HUES64 (cell line): ENCODE data around the gene CHCHD6.

Source experiments
- H3K27ac ChIP-seq: 2 replicates; pipeline ENCODE4 v1.7.0; 2013; ENCODE audit warnings: low read depth, low read length, inconsistent platforms
- H3K27me3 ChIP-seq: 2 replicates; pipeline ENCODE4 v1.6.1; 2013; ENCODE audit warnings: mild to moderate bottlenecking, low read length; ENCODE audit not compliant: insufficient read depth
- H3K36me3 ChIP-seq: 2 replicates; pipeline ENCODE4 v1.6.1; 2013; ENCODE audit warnings: mild to moderate bottlenecking, low read length; ENCODE audit not compliant: insufficient read depth
- H3K4me1 ChIP-seq: 2 replicates; pipeline ENCODE4 v1.6.1; 2013; ENCODE audit warnings: mild to moderate bottlenecking, low read length, moderate library complexity; ENCODE audit not compliant: insufficient read depth
- H3K4me3 ChIP-seq: 2 replicates; pipeline ENCODE4 v1.5.1; 2013; ENCODE audit warnings: mild to moderate bottlenecking, low read length, moderate library complexity
- H3K9ac ChIP-seq: 2 replicates; pipeline ENCODE4 v1.6.1; 2013; ENCODE audit warnings: mild to moderate bottlenecking, low read depth, low read length
- H3K9me3 ChIP-seq: 2 replicates; pipeline ENCODE4 v1.6.1; 2013; ENCODE audit warnings: low read depth, low read length; ENCODE audit not compliant: insufficient read depth
- WGBS: fragments of 150-250, 120-280 bp; methylation state at CpG from one replicate; pipeline ENCODE4 v1.1.7; 2013; ENCODE audit warnings: missing lambda C conversion rate; 5-methylcytosine and 5-hydroxymethylcytosine counted together

CHCHD6 gene

GRCh38 chr3:126951561-126951960 is 247.5 kb downstream of the CHCHD6 start:
- H3K4me3 ChIP-seq = no peak overlapping the region
- H3K36me3 ChIP-seq = no peaks in the 10 kb centered on the region
- H3K9ac ChIP-seq = no peak overlapping the region
- no peaks in the 10 kb centered on the region for H3K4me1 ChIP-seq
- no peak overlapping the region for H3K27ac ChIP-seq
- WGBS = 92% methylated on average over 5 of the region's 5 CpGs
- H3K9me3 ChIP-seq = no peaks in the 10 kb centered on the region
- H3K27me3 ChIP-seq = no peaks in the 10 kb centered on the region

GRCh38 chr3:126952261-126952982 is 248.4 kb downstream of the CHCHD6 start:
- Histone ChIP-seq H3K36me3 (no peaks in the 10 kb centered on the region), H3K27ac (no peak overlapping the region), H3K27me3 (no peaks in the 10 kb centered on the region), H3K4me1 (no peaks in the 10 kb centered on the region), H3K9me3 (no peaks in the 10 kb centered on the region), H3K9ac (no peak overlapping the region), H3K4me3 (no peak overlapping the region)
- 94% methylated on average over 10 of the region's 10 CpGs for WGBS

GRCh38 chr3:126952983-126953660 is 249.1 kb downstream of the CHCHD6 start:
- no peaks in the 10 kb centered on the region for H3K27me3 ChIP-seq
- 94% methylated on average over 12 of the region's 12 CpGs for WGBS
- H3K27ac ChIP-seq = no peak overlapping the region
- no peaks in the 10 kb centered on the region for H3K36me3 ChIP-seq
- no peaks in the 10 kb centered on the region for H3K4me1 ChIP-seq
- no peak overlapping the region for H3K9ac ChIP-seq
- H3K4me3 ChIP-seq = no peak overlapping the region
- H3K9me3 ChIP-seq = no peaks in the 10 kb centered on the region

GRCh38 chr3:126954141-126954842 is 250.3 kb downstream of the CHCHD6 start:
- Histone ChIP-seq H3K27me3 (no peaks in the 10 kb centered on the region), H3K4me3 (no peak overlapping the region), H3K27ac (no peak overlapping the region), H3K36me3 (no peaks in the 10 kb centered on the region), H3K9me3 (no peaks in the 10 kb centered on the region), H3K4me1 (no peaks in the 10 kb centered on the region), H3K9ac (no peak overlapping the region)
- WGBS = 91% methylated on average over 10 of the region's 10 CpGs

- Histone ChIP-seq H3K27ac (no peak overlapping the region), H3K9ac (no peak overlapping the region)
Observed at GRCh38 chr3:126955004-126955790, 251.2 kb downstream of the CHCHD6 start.

GRCh38 chr3:126956361-126956760 is 252.3 kb downstream of the CHCHD6 start:
- peaks cover 5% of the 10 kb centered on the region; the same call in 1 of the 2 replicates for H3K4me1 ChIP-seq

More at GRCh38 chr3:126955004-126955790, 251.2 kb downstream of the CHCHD6 start:
- 90% methylated on average over 15 of the region's 15 CpGs for WGBS
- Histone ChIP-seq H3K9me3 (no peaks in the 10 kb centered on the region), H3K4me1 (peaks cover 5% of the 10 kb centered on the region; the same call in 1 of the 2 replicates), H3K27me3 (no peaks in the 10 kb centered on the region), H3K4me3 (no peak overlapping the region), H3K36me3 (no peaks in the 10 kb centered on the region)

GRCh38 chr3:126956866-126957650 is 253.0 kb downstream of the CHCHD6 start:
- no peak overlapping the region for H3K27ac ChIP-seq
- WGBS = 90% methylated on average over 23 of the region's 23 CpGs

More at GRCh38 chr3:126956361-126956760, 252.3 kb downstream of the CHCHD6 start:
- Histone ChIP-seq H3K9ac (no peak overlapping the region), H3K36me3 (no peaks in the 10 kb centered on the region), H3K27me3 (no peaks in the 10 kb centered on the region), H3K27ac (no peak overlapping the region), H3K4me3 (no peak overlapping the region), H3K9me3 (no peaks in the 10 kb centered on the region)
- WGBS = 93% methylated on average over 8 of the region's 8 CpGs

GRCh38 chr3:126957776-126958637 is 254.0 kb downstream of the CHCHD6 start:
- no peak overlapping the region for H3K9ac ChIP-seq
- H3K27ac ChIP-seq = no peak overlapping the region
- no peaks in the 10 kb centered on the region for H3K9me3 ChIP-seq
- H3K27me3 ChIP-seq = no peaks in the 10 kb centered on the region
- no peaks in the 10 kb centered on the region for H3K36me3 ChIP-seq
- H3K4me3 ChIP-seq = no peak overlapping the region
- WGBS = 92% methylated on average over 14 of the region's 14 CpGs
- H3K4me1 ChIP-seq = peaks cover 5% of the 10 kb centered on the region; the same call in 1 of the 2 replicates

More at GRCh38 chr3:126956866-126957650, 253.0 kb downstream of the CHCHD6 start:
- no peaks in the 10 kb centered on the region for H3K36me3 ChIP-seq
- H3K4me1 ChIP-seq = peaks cover 5% of the 10 kb centered on the region; the same call in 1 of the 2 replicates
- no peak overlapping the region for H3K9ac ChIP-seq
- no peaks in the 10 kb centered on the region for H3K27me3 ChIP-seq
- H3K9me3 ChIP-seq = no peaks in the 10 kb centered on the region
- H3K4me3 ChIP-seq = no peak overlapping the region

GRCh38 chr3:126958638-126959085 is 254.6 kb downstream of the CHCHD6 start:
- H3K36me3 ChIP-seq = no peaks in the 10 kb centered on the region
- H3K9ac ChIP-seq = no peak overlapping the region
- no peak overlapping the region for H3K4me3 ChIP-seq
- no peak overlapping the region for H3K27ac ChIP-seq
- H3K9me3 ChIP-seq = no peaks in the 10 kb centered on the region
- no peaks in the 10 kb centered on the region for H3K27me3 ChIP-seq
- 91% methylated on average over 10 of the region's 10 CpGs for WGBS
- peaks cover 5% of the 10 kb centered on the region; the same call in 1 of the 2 replicates for H3K4me1 ChIP-seq
